GM19468 (cell line): ENCODE data around the gene CLNK.

Experiments used
- ATAC-seq: cut with Tn5 transposase; IDR thresholded peaks from one replicate; pipeline ENCODE4 v1.9.1; 2021; ENCODE audit warnings: mild to moderate bottlenecking, moderate library complexity, moderate number of reproducible peaks; ENCODE audit not compliant: unreplicated experiment; ENCODE audit errors: extremely low read depth

CLNK gene

GRCh38 chr4:10667701-10668326 lies 16.8 kb downstream of the CLNK start:
- ATAC-seq = no peak

GRCh38 chr4:10666616-10667015 lies 18.0 kb downstream of the CLNK start:
- no peak for ATAC-seq

GRCh38 chr4:10664408-10664807 lies 20.2 kb downstream of the CLNK start:
- no peak for ATAC-seq

- ATAC-seq = no peak
These were observed 21.6 kb downstream of the CLNK start for GRCh38 chr4:10662937-10663336.

GRCh38 chr4:10661047-10661446 lies 23.5 kb downstream of the CLNK start:
- no peak for ATAC-seq

- no peak for ATAC-seq
These were observed 25.3 kb downstream of the CLNK start for GRCh38 chr4:10659251-10659650.

- ATAC-seq = no peak
These were observed 27.6 kb downstream of the CLNK start for GRCh38 chr4:10656988-10657387.

GRCh38 chr4:10656420-10656819 lies 28.1 kb downstream of the CLNK start:
- no peak for ATAC-seq

- ATAC-seq = no peak
These were observed 28.6 kb downstream of the CLNK start for GRCh38 chr4:10655968-10656367.

GRCh38 chr4:10648479-10648878 lies 36.1 kb downstream of the CLNK start:
- ATAC-seq = no peak

GRCh38 chr4:10647846-10648245 lies 36.7 kb downstream of the CLNK start:
- no peak for ATAC-seq

GRCh38 chr4:10643600-10644425 lies 40.8 kb downstream of the CLNK start:
- ATAC-seq = no peak

- no peak for ATAC-seq
These were observed 43.9 kb downstream of the CLNK start for GRCh38 chr4:10640561-10641201.

- no peak for ATAC-seq
These were observed 44.9 kb downstream of the CLNK start for GRCh38 chr4:10639664-10640063.

- no peak for ATAC-seq
These were observed 45.5 kb downstream of the CLNK start for GRCh38 chr4:10639100-10639499.

GRCh38 chr4:10635091-10635490 lies 49.5 kb downstream of the CLNK start:
- ATAC-seq = no peak

GRCh38 chr4:10629394-10629793 lies 55.2 kb downstream of the CLNK start:
- no peak for ATAC-seq

- no peak for ATAC-seq
These were observed 59.4 kb downstream of the CLNK start for GRCh38 chr4:10625131-10625530.

- no peak for ATAC-seq
These were observed 60.7 kb downstream of the CLNK start for GRCh38 chr4:10623862-10624261.

- no peak for ATAC-seq
These were observed 61.3 kb downstream of the CLNK start for GRCh38 chr4:10623241-10623640.

- ATAC-seq = no peak
These were observed 61.8 kb downstream of the CLNK start for GRCh38 chr4:10622728-10623127.
